HepG2 (cell line): Measurements from ENCODE around the gene INPP4B. TPM values are rescaled to one million over a fixed set of nuclear protein-coding genes. Genes with fewer than 3 reads are reported as not detected.

ENCODE experiments used
- ATAC-seq: fragments of 200-7000 bp; cut with Tn5 transposase; 3 replicates; pipeline ENCODE4 v1.9.1; 2020; ENCODE audit warnings: mild to moderate bottlenecking, moderate library complexity
- BruUV-seq: library from RNA; stranded (reverse); fragments of 400-500 nt; replicated peaks from 2 replicates; lab custom pipeline; 2021; lab: Mats Ljungman, UMichigan
- CTCF ChIA-PET: fragments of 300-600 bp; formaldehyde crosslinking; extraction: SDS; loops from one replicate; lab custom pipeline; 2021; ENCODE audit warnings: low total read pairs, inconsistent platforms, low intra/inter-chr PET ratio; lab: Yijun Ruan, JAX
- POLR2A ChIA-PET: fragments of 350-600 bp; sonication (Branson Sonifier 250); formaldehyde crosslinking; loops from one replicate; lab custom pipeline; 2020; ENCODE audit warnings: antibody characterized with exemption, inconsistent platforms; lab: Yijun Ruan, JAX
- DNase-seq: peaks from one replicate; pipeline ENCODE4 v3.0.0-alpha.2; 2015; ENCODE audit warnings: low spot score
- FAIRE-seq: peaks from 3 replicates; lab custom pipeline; 2011; peaks lifted over from hg19 to GRCh38; lab: Jason Lieb, UNC
- H2AFZ ChIP-seq: one replicate; pipeline ENCODE4 v1.6.1; 2011; ENCODE audit warnings: low read length, inconsistent platforms
- H3K27ac ChIP-seq: fragments of 300-600 bp; 3 replicates; pipeline ENCODE4 v1.8.0; 2011; ENCODE audit warnings: mixed run types, mild to moderate bottlenecking, mixed read lengths, low read length, inconsistent platforms; ENCODE audit not compliant: insufficient read depth; ENCODE audit errors: extremely low read length
- H3K27me3 ChIP-seq, 2 experiments: fragments of 200-600 bp in 1 of 2; 2 replicates in 1 of 2; 3 replicates in 1 of 2; pipeline versions ENCODE4 v1.6.0 to v1.8.0; 2011; ENCODE audit warnings: low read length in 2 of 2, mild to moderate bottlenecking in 2 of 2, moderate library complexity in 2 of 2, inconsistent platforms in 1 of 2; ENCODE audit not compliant: insufficient read depth in 2 of 2, control insufficient read depth in 1 of 2
- H3K36me3 ChIP-seq, 2 experiments: fragments of 200-600 bp in 1 of 2; replicated peaks in 1 of 2; 2 replicates in 1 of 2; 3 replicates in 1 of 2; pipeline versions ENCODE4 v1.5.1 to v1.8.0; 2011; ENCODE audit warnings: low read length in 2 of 2, inconsistent platforms in 1 of 2; ENCODE audit not compliant: insufficient read depth in 2 of 2, control insufficient read depth in 1 of 2
- H3K4me1 ChIP-seq: 2 replicates; pipeline ENCODE4 v1.5.1; 2012; ENCODE audit warnings: low read length, inconsistent platforms; ENCODE audit not compliant: insufficient read depth
- H3K4me2 ChIP-seq: 2 replicates; pipeline ENCODE4 v1.6.0; 2011; ENCODE audit warnings: low read depth, low read length, inconsistent platforms
- H3K4me3 ChIP-seq, 3 experiments: fragments of 200-600 bp in 1 of 3; sonication (generic), shearing (Covaris generic) in 1 of 3; replicated peaks in 1 of 3; 2 replicates each; pipeline ENCODE4 v1.5.1; 2011 to 2016; ENCODE audit warnings: low read length in 3 of 3, inconsistent platforms in 2 of 3, low read depth in 2 of 3, mild to moderate bottlenecking in 2 of 3, control low read depth in 1 of 3, mixed read lengths in 1 of 3; ENCODE audit not compliant: insufficient read depth in 1 of 3
- H3K79me2 ChIP-seq: one replicate; pipeline ENCODE4 v1.6.1; 2011; ENCODE audit warnings: low read length, inconsistent platforms; ENCODE audit not compliant: insufficient read depth
- H3K9ac ChIP-seq: 2 replicates; pipeline ENCODE4 v1.6.0; 2011; ENCODE audit warnings: mild to moderate bottlenecking, low read depth, low read length, inconsistent platforms; ENCODE audit not compliant: insufficient read depth
- H3K9me3 ChIP-seq: 2 replicates; pipeline ENCODE4 v1.5.1; 2012; ENCODE audit warnings: mild to moderate bottlenecking, low read length
- H4K20me1 ChIP-seq: 2 replicates; pipeline ENCODE4 v1.6.0; 2011; ENCODE audit warnings: inconsistent platforms, mild to moderate bottlenecking, low read length, moderate library complexity; ENCODE audit not compliant: insufficient read depth
- ARNT2 ChIP-seq: sonication (generic); formaldehyde crosslinking; IDR thresholded peaks from 2 replicates; pipeline ENCODE4 v1.8.0; 2022; ENCODE audit warnings: mild to moderate bottlenecking, low read depth, missing genetic modification reagents, moderate library complexity
- BRD4 ChIP-seq: sonication (generic); formaldehyde crosslinking; IDR thresholded peaks from 2 replicates; pipeline ENCODE4 v1.4.0; 2020; ENCODE audit warnings: missing genetic modification reagents
- ISL2 ChIP-seq: sonication (generic); formaldehyde crosslinking; IDR thresholded peaks from 2 replicates; pipeline ENCODE4 v1.5.0; 2020; ENCODE audit warnings: missing genetic modification reagents
- KAT7 ChIP-seq: IDR thresholded peaks from 2 replicates; pipeline ENCODE4 v1.6.1; 2018; ENCODE audit warnings: borderline replicate concordance, missing compliant biosample characterization
- MED8 ChIP-seq: sonication (generic); formaldehyde crosslinking; IDR thresholded peaks from 2 replicates; pipeline ENCODE4 v1.8.1; 2023; ENCODE audit warnings: mild to moderate bottlenecking, missing genetic modification reagents; ENCODE audit not compliant: insufficient replicate concordance
- MIXL1 ChIP-seq: IDR thresholded peaks from 2 replicates; pipeline ENCODE4 v1.6.1; 2016
- RFX1 ChIP-seq: fragments of 450-650 bp; IDR thresholded peaks from 2 replicates; pipeline ENCODE4 v1.6.1; 2017
- YEATS4 ChIP-seq: sonication (generic); formaldehyde crosslinking; IDR thresholded peaks from 2 replicates; pipeline ENCODE4 v1.4.0; 2020; ENCODE audit warnings: missing genetic modification reagents, borderline replicate concordance
- ZNF557 ChIP-seq: sonication (generic); formaldehyde crosslinking; IDR thresholded peaks from 2 replicates; pipeline ENCODE4 v1.4.0; 2020; ENCODE audit warnings: missing genetic modification reagents
- ZNF709 ChIP-seq: sonication (generic); formaldehyde crosslinking; IDR thresholded peaks from 2 replicates; pipeline ENCODE4 v1.5.0; 2020; ENCODE audit warnings: mild to moderate bottlenecking, missing genetic modification reagents
- ZNF83 ChIP-seq: sonication (generic); formaldehyde crosslinking; IDR thresholded peaks from 2 replicates; pipeline ENCODE4 v1.4.0; 2020; ENCODE audit warnings: missing genetic modification reagents, mild to moderate bottlenecking, borderline replicate concordance
- WGBS: methylation state at CpG from one replicate; pipeline ENCODE4 v1.1.6; 2017; ENCODE audit warnings: low lambda C conversion rate; 5-methylcytosine and 5-hydroxymethylcytosine counted together
- in situ Hi-C: cut with HindIII; loops from 2 replicates; pipeline ENCODE4 v1.10.0; 2017; ENCODE audit warnings: low pct_unique_long_range_greater_than_20kb; ENCODE audit not compliant: extremely low pct_ligation_motif_present
- intact Hi-C: fragments of 100-400 bp; cut with micrococcal nuclease; formaldehyde crosslinking; loops from one replicate; pipeline ENCODE4 v1.10.0; 2022; ENCODE audit not compliant: unreplicated experiment
- polyA plus RNA-seq, 8 experiments: library from polyadenylated mRNA; depleted of rRNA in 3 of 8; stranded (reverse) in 7 of 8; unstranded in 1 of 8; fragments of >200 nt; fragmentation: Illumina TruSeq in 4 of 8; extraction: Trizol in 4 of 8; gene quantifications; 2 replicates each; pipeline versions ENCODE4 v1.2.1 to v1.2.3, GENCODE V29; 2011 to 2016; ENCODE audit warnings: low read depth in 4 of 8, missing spikeins in 1 of 8, mixed read lengths in 1 of 8; ENCODE audit not compliant: insufficient read depth in 1 of 8
- total RNA-seq, 5 experiments: library from RNA; depleted of rRNA; stranded (reverse); fragments of >200 nt; fragmentation: Illumina TruSeq; extraction: Trizol; gene quantifications; 2 replicates each; pipeline ENCODE4 v1.2.3, GENCODE V29; 2016; ENCODE audit warnings: low read depth in 1 of 5
- TF ChIP-seq, protein P1 (sequence below), 2 experiments: sonication (generic) in 1 of 2; formaldehyde crosslinking in 1 of 2; IDR thresholded peaks; 2 replicates each; pipeline versions ENCODE4 v1.6.1 to v1.9.0; 2014 to 2022; ENCODE audit warnings: antibody characterized with exemption in 1 of 2, borderline replicate concordance in 1 of 2, inconsistent platforms in 1 of 2, low read depth in 1 of 2, missing genetic modification reagents in 1 of 2
- TF ChIP-seq, protein P2 (sequence below): sonication (generic); formaldehyde crosslinking; IDR thresholded peaks from 2 replicates; pipeline ENCODE4 v1.4.0; 2020; ENCODE audit warnings: missing genetic modification reagents, mild to moderate bottlenecking, borderline replicate concordance
- TF ChIP-seq, protein P3 (sequence below): sonication (generic); formaldehyde crosslinking; IDR thresholded peaks from 2 replicates; pipeline ENCODE4 v1.4.0; 2020; ENCODE audit warnings: mild to moderate bottlenecking, missing genetic modification reagents

The INPP4B gene
- total and polyA plus RNA-seq, 2 of the 13 experiments (the other 11 are each of a cell fraction or from before 2014, with no cell fraction given): not detected

DNA sequence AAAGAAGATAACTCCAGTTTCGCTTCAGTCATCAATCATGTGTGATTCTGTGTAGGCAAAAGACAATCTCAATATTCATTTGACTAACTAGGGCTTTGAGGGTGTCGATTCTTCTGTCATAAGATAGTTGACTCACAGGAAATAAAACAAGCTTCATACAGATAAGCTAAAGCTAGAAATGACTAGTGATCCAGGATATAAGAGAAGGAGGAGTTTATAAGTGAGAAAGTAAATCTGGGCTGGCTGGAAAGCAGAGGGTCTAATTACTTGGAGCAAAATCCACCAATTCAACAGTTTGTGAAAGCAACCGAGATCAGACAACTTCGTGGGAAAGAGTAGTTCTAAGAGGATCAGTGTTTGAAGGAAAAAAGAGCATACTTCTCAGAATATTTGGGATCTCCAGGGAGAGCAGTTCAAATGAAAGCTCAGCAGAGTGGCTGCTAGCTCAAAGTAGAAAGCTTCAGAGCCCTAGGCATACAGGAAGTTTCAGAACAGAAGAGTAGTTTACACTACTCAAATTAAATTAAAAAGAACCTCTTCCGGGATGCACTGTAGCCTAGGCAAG is 429.3 kb downstream of the INPP4B start (continued):
- TF ChIP-seq, protein P1, sequence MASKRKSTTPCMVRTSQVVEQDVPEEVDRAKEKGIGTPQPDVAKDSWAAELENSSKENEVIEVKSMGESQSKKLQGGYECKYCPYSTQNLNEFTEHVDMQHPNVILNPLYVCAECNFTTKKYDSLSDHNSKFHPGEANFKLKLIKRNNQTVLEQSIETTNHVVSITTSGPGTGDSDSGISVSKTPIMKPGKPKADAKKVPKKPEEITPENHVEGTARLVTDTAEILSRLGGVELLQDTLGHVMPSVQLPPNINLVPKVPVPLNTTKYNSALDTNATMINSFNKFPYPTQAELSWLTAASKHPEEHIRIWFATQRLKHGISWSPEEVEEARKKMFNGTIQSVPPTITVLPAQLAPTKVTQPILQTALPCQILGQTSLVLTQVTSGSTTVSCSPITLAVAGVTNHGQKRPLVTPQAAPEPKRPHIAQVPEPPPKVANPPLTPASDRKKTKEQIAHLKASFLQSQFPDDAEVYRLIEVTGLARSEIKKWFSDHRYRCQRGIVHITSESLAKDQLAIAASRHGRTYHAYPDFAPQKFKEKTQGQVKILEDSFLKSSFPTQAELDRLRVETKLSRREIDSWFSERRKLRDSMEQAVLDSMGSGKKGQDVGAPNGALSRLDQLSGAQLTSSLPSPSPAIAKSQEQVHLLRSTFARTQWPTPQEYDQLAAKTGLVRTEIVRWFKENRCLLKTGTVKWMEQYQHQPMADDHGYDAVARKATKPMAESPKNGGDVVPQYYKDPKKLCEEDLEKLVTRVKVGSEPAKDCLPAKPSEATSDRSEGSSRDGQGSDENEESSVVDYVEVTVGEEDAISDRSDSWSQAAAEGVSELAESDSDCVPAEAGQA (IDR thresholded peaks at IDR 0.05; ENCODE audit: low read depth): no peak
- TF ChIP-seq, protein P1 (CRISPR knock-in tag; IDR thresholded peaks at IDR 0.05; ENCODE audit: borderline replicate concordance): no peak
- no peak for TF ChIP-seq ZNF557 (CRISPR knock-in tag)
- TF ChIP-seq MED8 (CRISPR knock-in tag): no peak
- no peak for TF ChIP-seq ISL2 (CRISPR knock-in tag)

DNA sequence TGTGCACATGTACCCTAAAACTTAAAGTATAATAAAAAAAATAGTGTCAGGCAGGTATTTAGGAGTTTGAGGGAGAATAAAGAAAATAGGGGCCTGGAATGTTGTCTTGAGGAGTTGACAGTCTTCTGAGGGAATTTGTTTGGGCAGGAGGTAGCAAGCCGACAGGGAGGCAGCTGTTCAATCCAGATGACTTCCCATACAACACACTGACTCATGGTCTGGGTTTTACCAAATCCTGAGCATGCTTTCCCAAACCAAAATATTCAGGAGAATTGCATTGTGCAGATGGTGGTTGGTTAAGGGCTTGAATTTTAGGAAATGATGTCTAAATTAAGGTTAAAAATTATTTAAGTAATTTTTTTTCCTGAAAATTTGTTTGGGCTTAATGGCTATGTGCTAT is 430.0 kb downstream of the INPP4B start:
- 10% methylated on average over 1 of the region's 1 CpG for WGBS
- no peak overlapping the region for H3K9ac ChIP-seq
- no peaks in the 10 kb centered on the region; a peak in 1 of 5 replicates for H3K27me3 ChIP-seq
- BruUV-seq: no TSS peak
- H4K20me1 ChIP-seq: no peaks in the 10 kb centered on the region
- ChIA-PET CTCF (no interaction called here), POLR2A (no interaction called here)
- intact Hi-C loops (no loop called here), in situ Hi-C loops (no loop called here)
- no peaks in the 10 kb centered on the region for H3K4me1 ChIP-seq
- H3K36me3 ChIP-seq: no peaks in the 10 kb centered on the region
- no peaks in the 10 kb centered on the region for H3K9me3 ChIP-seq
- no peak overlapping the region for H2AFZ ChIP-seq
- ATAC-seq: no peak
- H3K4me2 ChIP-seq: no peak overlapping the region
- no peak for FAIRE-seq
- no peak overlapping the region for H3K27ac ChIP-seq
- no peak for DNase-seq
- no peaks in the 10 kb centered on the region for H3K79me2 ChIP-seq
- no peak overlapping the region for H3K4me3 ChIP-seq
- TF ChIP-seq ZNF83: no peak
- no peak for TF ChIP-seq MIXL1 (CRISPR knock-in tag)
- TF ChIP-seq, protein P2, sequence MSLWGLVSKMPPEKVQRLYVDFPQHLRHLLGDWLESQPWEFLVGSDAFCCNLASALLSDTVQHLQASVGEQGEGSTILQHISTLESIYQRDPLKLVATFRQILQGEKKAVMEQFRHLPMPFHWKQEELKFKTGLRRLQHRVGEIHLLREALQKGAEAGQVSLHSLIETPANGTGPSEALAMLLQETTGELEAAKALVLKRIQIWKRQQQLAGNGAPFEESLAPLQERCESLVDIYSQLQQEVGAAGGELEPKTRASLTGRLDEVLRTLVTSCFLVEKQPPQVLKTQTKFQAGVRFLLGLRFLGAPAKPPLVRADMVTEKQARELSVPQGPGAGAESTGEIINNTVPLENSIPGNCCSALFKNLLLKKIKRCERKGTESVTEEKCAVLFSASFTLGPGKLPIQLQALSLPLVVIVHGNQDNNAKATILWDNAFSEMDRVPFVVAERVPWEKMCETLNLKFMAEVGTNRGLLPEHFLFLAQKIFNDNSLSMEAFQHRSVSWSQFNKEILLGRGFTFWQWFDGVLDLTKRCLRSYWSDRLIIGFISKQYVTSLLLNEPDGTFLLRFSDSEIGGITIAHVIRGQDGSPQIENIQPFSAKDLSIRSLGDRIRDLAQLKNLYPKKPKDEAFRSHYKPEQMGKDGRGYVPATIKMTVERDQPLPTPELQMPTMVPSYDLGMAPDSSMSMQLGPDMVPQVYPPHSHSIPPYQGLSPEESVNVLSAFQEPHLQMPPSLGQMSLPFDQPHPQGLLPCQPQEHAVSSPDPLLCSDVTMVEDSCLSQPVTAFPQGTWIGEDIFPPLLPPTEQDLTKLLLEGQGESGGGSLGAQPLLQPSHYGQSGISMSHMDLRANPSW (CRISPR knock-in tag): no peak
- TF ChIP-seq KAT7 (CRISPR knock-in tag): no peak
- no peak for TF ChIP-seq BRD4 (CRISPR knock-in tag)
- no peak for TF ChIP-seq RFX1
- no peak for TF ChIP-seq YEATS4
- no peak for TF ChIP-seq ZNF709
- no peak for TF ChIP-seq ARNT2 (CRISPR knock-in tag)
- TF ChIP-seq, protein P3, sequence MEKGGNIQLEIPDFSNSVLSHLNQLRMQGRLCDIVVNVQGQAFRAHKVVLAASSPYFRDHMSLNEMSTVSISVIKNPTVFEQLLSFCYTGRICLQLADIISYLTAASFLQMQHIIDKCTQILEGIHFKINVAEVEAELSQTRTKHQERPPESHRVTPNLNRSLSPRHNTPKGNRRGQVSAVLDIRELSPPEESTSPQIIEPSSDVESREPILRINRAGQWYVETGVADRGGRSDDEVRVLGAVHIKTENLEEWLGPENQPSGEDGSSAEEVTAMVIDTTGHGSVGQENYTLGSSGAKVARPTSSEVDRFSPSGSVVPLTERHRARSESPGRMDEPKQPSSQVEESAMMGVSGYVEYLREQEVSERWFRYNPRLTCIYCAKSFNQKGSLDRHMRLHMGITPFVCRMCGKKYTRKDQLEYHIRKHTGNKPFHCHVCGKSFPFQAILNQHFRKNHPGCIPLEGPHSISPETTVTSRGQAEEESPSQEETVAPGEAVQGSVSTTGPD (CRISPR knock-in tag): no peak
